MM.1S (cell line): ENCODE data around the gene ADARB2.

Experiments used
- DNase-seq: peaks from one replicate; pipeline ENCODE4 v3.0.0-alpha.2; 2015
- H2AFZ ChIP-seq: fragments of 300-600 bp; sonication (generic); 2 replicates; pipeline ENCODE4 v1.6.0; 2016; ENCODE audit warnings: antibody characterized with exemption, low read length
- H3F3A ChIP-seq: fragments of 300-600 bp; sonication (generic); 2 replicates; pipeline ENCODE4 v1.6.1; 2016; ENCODE audit warnings: mild to moderate bottlenecking, antibody characterized with exemption, low read length, moderate library complexity, mixed read lengths; ENCODE audit not compliant: insufficient read depth
- H3K27ac ChIP-seq: fragments of 300-600 bp; sonication (generic); 2 replicates; pipeline ENCODE4 v1.5.1; 2016; ENCODE audit warnings: mild to moderate bottlenecking, low read length
- H3K27me3 ChIP-seq: fragments of 300-600 bp; sonication (generic); replicated peaks from 2 replicates; pipeline ENCODE4 v1.6.0; 2016; ENCODE audit warnings: low read length; ENCODE audit not compliant: insufficient read depth
- H3K36me3 ChIP-seq: fragments of 300-600 bp; sonication (generic); replicated peaks from 2 replicates; pipeline ENCODE4 v1.6.1; 2016; ENCODE audit warnings: mild to moderate bottlenecking, low read length, mixed read lengths; ENCODE audit not compliant: insufficient read depth
- H3K4me1 ChIP-seq: fragments of 300-600 bp; sonication (generic); 2 replicates; pipeline ENCODE4 v1.6.1; 2016; ENCODE audit warnings: low read length, mixed read lengths
- H3K4me2 ChIP-seq: fragments of 300-600 bp; sonication (generic); 2 replicates; pipeline ENCODE4 v1.6.0; 2016; ENCODE audit warnings: low read depth, low read length
- H3K4me3 ChIP-seq: fragments of 300-600 bp; sonication (generic); 2 replicates; pipeline ENCODE4 v1.5.1; 2016; ENCODE audit warnings: low read length, mixed read lengths
- H3K79me2 ChIP-seq: fragments of 300-600 bp; sonication (generic); 2 replicates; pipeline ENCODE4 v1.6.1; 2016; ENCODE audit warnings: mixed run types, low read length, mixed read lengths
- H3K9ac ChIP-seq: fragments of 300-600 bp; sonication (generic); 2 replicates; pipeline ENCODE4 v1.6.1; 2016; ENCODE audit warnings: low read length, mixed read lengths
- H3K9me2 ChIP-seq: fragments of 300-600 bp; sonication (generic); replicated peaks from 2 replicates; pipeline ENCODE4 v1.6.1; 2016; ENCODE audit warnings: mild to moderate bottlenecking, low read length, mixed read lengths; ENCODE audit not compliant: insufficient read depth
- H3K9me3 ChIP-seq: fragments of 300-600 bp; sonication (generic); replicated peaks from 2 replicates; pipeline ENCODE4 v1.6.1; 2016; ENCODE audit warnings: mild to moderate bottlenecking, low read length, mixed read lengths; ENCODE audit not compliant: insufficient read depth
- H4K20me1 ChIP-seq: fragments of 300-600 bp; sonication (generic); 2 replicates; pipeline ENCODE4 v1.6.1; 2016; ENCODE audit warnings: mild to moderate bottlenecking, low read length, moderate library complexity, mixed read lengths; ENCODE audit not compliant: insufficient read depth
- CTCF ChIP-seq: fragments of 300-600 bp; sonication (generic); IDR thresholded peaks from 2 replicates; pipeline ENCODE4 v1.5.1; 2016; ENCODE audit warnings: antibody characterized with exemption, low read length, mixed read lengths
- EZH2 ChIP-seq: fragments of 300-600 bp; sonication (generic); optimal IDR thresholded peaks from 2 replicates; pipeline ENCODE3; 2017; ENCODE audit warnings: low read depth, mild to moderate bottlenecking, antibody characterized with exemption, low read length, mixed read lengths
- EZH2phosphoT487 ChIP-seq: fragments of 300-600 bp; sonication (generic); IDR thresholded peaks from 2 replicates; pipeline ENCODE4 v1.6.1; 2018; ENCODE audit warnings: antibody characterized with exemption, low read length

ADARB2 gene

DNA sequence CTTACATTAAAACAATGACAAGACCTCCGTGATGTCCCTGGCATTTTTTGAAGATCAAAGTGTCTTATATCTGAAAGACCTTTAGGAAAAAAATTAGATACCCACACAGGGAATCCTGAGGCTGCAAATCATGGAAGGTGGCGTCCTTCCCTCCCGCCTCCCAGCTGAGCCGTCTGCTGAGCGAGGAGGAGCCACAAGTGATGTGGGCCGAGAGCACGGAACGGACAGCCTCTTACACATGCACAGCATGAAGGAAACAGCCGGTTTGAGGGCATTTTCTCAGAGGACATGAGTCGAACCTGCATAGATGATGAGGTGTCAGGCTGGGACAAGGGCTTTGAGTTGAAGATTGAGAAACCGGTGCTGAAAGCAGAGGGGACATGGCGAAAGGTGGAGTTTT is 163.3 kb downstream of the ADARB2 start:
- no peak overlapping the region for H3K27ac ChIP-seq
- H2AFZ ChIP-seq = no peak overlapping the region
- H3K9ac ChIP-seq = no peak overlapping the region
- H3K79me2 ChIP-seq = no peaks in the 10 kb centered on the region
- no peaks in the 10 kb centered on the region for H3K9me2 ChIP-seq
- no peaks in the 10 kb centered on the region for H3K4me1 ChIP-seq
- no peak overlapping the region for H3K4me3 ChIP-seq
- no peaks in the 10 kb centered on the region for H3F3A ChIP-seq
- no peak for TF ChIP-seq EZH2
- TF ChIP-seq CTCF = no peak
- no peak for TF ChIP-seq EZH2phosphoT487
- H3K27me3 ChIP-seq = no peaks in the 10 kb centered on the region
- no peaks in the 10 kb centered on the region for H3K36me3 ChIP-seq
- no peak for DNase-seq
- H3K9me3 ChIP-seq = no peaks in the 10 kb centered on the region
- H3K4me2 ChIP-seq = no peak overlapping the region
- H4K20me1 ChIP-seq = no peaks in the 10 kb centered on the region

DNA sequence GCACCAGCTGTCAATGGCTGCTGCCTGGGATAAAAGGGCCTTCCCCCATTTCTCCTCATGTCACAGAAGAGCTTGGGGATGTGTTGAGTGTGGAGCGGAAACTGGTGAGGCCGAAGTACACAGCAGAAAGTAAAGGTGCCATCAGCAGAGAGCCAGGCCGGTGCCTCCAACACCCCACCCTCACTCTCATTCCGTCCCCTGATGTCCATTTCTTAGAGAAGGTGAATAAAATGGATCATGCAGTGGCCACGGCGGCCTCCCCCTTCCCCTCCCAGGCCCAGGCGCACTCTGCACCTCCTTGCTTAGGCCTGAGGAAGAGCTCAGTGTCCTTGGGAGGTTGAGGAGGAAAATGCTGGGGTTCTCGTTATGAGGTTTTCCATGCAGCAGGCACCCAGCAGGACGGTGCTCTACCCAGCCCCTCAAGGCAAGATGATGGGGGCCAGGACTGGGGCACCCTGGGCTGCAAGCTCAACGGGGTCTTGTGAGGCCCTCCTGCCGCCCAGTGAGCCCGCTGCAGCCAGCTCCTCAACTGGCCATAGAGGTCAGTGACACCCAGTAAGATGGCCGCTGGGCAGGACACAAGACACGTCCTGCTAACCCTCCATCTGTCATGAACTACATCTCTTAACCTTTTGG is 163.9 kb downstream of the ADARB2 start:
- Histone ChIP-seq H3K4me3 (no peak overlapping the region), H3K9me2 (no peaks in the 10 kb centered on the region), H3K9ac (no peak overlapping the region), H4K20me1 (no peaks in the 10 kb centered on the region), H3K9me3 (no peaks in the 10 kb centered on the region), H3F3A (no peaks in the 10 kb centered on the region), H3K27me3 (no peaks in the 10 kb centered on the region), H2AFZ (no peak overlapping the region), H3K36me3 (no peaks in the 10 kb centered on the region), H3K79me2 (no peaks in the 10 kb centered on the region), H3K4me2 (no peak overlapping the region), H3K4me1 (no peaks in the 10 kb centered on the region), H3K27ac (no peak overlapping the region)
- no peak for DNase-seq
- TF ChIP-seq EZH2 (no peak), EZH2phosphoT487 (no peak), CTCF (no peak)

DNA sequence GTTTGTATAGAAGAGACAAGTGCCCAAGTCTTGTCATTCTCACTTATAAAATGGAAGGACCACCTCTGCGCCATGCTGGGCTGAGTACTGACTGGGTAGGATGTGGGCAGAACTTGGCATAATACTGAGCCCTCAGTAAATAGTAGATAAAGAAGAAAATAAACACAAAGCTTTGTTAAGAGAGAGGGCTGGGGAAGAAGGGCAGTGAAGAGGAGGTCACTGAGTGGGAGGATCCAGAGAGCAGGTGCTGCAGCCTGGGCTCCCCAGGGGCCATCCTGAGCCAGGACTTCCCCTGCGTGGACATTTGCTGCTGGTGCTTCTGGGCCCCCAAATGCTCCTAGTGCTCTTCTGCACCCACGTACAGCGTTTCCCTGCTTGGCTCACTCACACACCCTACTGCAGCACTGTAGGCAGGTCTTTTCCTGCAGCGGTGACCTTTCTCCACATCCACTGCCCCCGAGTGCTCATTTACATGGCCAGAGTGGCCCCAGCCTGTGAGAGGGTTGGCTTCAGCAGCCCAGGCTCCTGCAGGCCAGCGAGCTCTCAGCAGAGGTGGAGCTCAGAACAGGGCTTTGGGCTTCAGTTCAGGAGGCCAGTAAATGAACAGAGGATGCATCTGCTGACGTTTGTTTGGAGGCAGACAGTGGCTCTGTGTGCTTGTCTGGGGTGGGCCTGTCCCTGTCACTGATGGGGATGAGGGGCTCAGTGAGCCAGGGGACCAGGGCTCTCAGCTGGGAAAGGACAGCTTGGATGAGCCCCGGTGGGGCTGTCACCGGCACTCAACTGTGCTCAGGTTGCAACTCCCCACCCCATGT is 164.6 kb downstream of the ADARB2 start:
- no peaks in the 10 kb centered on the region for H3K79me2 ChIP-seq
- no peaks in the 10 kb centered on the region for H3F3A ChIP-seq
- TF ChIP-seq EZH2 (no peak), EZH2phosphoT487 (no peak), CTCF (no peak)
- no peaks in the 10 kb centered on the region for H3K27me3 ChIP-seq
- H3K36me3 ChIP-seq = no peaks in the 10 kb centered on the region
- no peak overlapping the region for H3K4me3 ChIP-seq
- H3K9me3 ChIP-seq = no peaks in the 10 kb centered on the region
- no peak overlapping the region for H3K9ac ChIP-seq
- H2AFZ ChIP-seq = no peak overlapping the region
- H3K4me2 ChIP-seq = no peak overlapping the region
- H3K9me2 ChIP-seq = no peaks in the 10 kb centered on the region
- H4K20me1 ChIP-seq = no peaks in the 10 kb centered on the region
- DNase-seq = no peak
- no peak overlapping the region for H3K27ac ChIP-seq
- H3K4me1 ChIP-seq = no peaks in the 10 kb centered on the region
